Measurements from ENCODE around the gene HMGCLL1.

DNA sequence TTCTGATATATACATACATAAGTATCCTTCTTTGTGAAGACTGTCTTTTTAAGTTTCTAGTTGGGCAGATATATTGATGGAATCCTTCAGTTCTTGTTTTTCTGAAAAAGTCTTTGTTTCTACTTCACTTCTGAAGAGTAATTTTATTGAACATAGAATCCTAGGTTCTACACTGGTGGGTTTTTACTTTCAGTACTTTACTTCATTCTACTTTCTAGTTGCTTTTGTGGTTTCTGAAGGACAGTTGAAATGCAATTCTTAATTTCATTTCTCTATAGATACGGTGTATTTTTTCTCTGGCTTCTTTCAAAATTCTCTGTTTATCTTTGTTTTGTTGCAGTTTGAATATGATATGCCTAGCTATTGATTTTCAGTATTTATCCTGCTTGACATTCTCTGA lies 105.3 kb downstream of the HMGCLL1 start:
- TF ChIP-seq, protein P1, sequence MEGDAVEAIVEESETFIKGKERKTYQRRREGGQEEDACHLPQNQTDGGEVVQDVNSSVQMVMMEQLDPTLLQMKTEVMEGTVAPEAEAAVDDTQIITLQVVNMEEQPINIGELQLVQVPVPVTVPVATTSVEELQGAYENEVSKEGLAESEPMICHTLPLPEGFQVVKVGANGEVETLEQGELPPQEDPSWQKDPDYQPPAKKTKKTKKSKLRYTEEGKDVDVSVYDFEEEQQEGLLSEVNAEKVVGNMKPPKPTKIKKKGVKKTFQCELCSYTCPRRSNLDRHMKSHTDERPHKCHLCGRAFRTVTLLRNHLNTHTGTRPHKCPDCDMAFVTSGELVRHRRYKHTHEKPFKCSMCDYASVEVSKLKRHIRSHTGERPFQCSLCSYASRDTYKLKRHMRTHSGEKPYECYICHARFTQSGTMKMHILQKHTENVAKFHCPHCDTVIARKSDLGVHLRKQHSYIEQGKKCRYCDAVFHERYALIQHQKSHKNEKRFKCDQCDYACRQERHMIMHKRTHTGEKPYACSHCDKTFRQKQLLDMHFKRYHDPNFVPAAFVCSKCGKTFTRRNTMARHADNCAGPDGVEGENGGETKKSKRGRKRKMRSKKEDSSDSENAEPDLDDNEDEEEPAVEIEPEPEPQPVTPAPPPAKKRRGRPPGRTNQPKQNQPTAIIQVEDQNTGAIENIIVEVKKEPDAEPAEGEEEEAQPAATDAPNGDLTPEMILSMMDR (IDR thresholded peaks at IDR 0.05) = no peak
- TF ChIP-seq POLR2AphosphoS5 (IDR thresholded peaks at IDR 0.05) (no peak), POLR2A (IDR thresholded peaks at IDR 0.05; ENCODE audit: low read depth) (no peak)

Data from esophagus muscularis mucosa (tissue), 3 donors.